HG03469 (cell line): ENCODE results near the gene AP2B1.

Source experiments
- ATAC-seq: cut with Tn5 transposase; IDR thresholded peaks from one replicate; pipeline ENCODE4 v1.9.1; 2021; ENCODE audit warnings: mild to moderate bottlenecking, moderate library complexity, moderate number of reproducible peaks; ENCODE audit not compliant: unreplicated experiment

The AP2B1 gene

DNA sequence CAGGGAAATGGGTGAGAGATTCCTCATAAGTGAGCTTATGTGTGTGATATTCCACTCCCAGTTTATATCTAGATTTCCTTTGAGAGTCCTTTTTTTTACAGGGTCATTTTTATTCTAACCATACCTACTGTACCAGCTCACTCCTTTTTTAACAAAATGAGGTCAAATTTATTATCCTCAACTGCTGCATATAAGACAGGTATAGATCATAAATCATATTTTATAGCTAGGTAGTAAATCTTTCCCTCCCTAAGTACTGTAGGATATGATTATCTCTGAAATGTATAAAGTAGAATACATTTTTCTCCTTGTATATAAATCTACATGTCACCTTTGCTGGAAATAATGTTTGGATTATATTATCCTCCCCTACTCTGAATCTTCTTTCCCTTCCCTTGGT, 31.5 kb downstream of the AP2B1 start:
- no peak for ATAC-seq

DNA sequence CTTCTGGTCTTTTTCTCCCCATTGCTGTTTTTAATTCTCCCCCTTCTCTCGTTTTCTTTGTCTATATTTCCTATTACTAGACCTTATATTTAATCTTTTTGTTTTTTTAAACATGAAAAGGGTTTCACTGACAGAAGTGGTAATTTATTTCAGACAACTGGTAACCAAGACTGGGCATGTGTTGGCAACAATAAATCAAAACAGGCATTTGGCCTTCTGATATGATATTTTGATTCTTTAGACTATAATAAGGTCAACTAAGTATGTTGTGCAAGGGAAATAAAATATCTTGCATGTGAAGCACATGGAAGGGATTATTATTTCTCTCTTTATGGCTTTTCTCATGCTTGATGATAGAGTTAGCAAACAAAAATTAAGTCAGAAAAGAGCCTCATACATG, 34.6 kb downstream of the AP2B1 start:
- ATAC-seq = no peak

DNA sequence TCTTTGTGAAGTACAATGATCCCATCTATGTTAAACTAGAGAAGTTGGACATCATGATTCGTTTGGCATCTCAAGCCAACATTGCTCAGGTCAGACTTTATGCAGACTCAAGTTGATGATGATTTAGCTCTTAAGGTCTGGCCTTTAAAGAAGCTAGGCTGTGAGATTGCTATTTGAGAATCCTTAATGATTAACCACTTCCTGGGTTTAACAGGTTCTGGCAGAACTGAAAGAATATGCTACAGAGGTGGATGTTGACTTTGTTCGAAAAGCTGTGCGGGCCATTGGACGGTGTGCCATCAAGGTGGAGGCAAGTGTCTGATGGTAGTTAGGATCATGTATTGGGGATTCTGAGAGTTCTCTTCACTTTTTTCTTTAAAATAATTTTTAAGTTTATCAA, 40.3 kb downstream of the AP2B1 start:
- no peak for ATAC-seq

DNA sequence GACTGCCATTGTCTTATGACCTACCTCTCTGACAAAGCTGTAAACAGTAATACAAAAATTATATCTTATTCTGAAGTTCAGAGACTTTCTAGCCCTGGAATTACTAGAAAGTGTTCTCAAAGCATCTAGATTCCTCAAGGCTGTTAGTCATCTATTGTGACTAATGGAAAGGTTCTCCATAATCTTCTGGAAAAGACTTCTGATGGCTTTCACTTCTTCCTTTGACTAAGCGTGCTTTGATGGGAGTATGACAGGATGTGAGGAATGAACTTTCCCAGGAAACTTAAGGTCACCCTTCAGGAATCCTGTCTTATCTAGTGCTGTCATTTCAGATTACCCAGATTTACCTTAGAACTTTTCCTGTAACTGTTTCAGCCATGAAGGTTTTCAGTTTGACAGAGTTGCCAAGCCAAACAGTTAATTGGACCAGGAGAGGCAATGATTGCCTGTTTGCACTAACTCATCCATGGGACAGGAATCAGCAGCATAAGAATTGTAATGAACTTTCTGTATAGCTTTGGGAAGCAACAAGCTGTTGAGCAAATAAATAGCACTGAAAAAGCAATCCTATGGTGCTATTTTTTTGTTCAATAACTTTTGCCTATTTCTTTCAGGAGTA, 43.5 kb downstream of the AP2B1 start:
- ATAC-seq = no peak

DNA sequence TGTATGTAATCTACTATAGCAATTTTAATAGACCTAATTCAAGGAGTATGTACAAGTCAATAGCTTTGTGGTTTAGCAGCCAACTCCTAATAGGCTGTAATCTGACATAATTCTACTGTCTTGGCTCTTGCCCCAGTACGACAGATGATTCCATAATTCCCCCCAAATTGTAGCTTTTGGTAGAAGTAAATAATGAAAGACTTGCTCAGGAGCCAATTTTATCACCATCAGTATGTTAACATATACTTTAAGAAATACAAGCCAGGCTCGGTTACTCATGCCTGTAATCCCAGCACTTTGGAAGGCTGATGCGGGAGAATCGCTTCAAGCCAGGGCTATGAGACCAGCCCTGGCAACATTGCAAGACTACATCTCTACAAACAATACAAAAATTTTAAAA, 53.9 kb downstream of the AP2B1 start:
- ATAC-seq = no peak

DNA sequence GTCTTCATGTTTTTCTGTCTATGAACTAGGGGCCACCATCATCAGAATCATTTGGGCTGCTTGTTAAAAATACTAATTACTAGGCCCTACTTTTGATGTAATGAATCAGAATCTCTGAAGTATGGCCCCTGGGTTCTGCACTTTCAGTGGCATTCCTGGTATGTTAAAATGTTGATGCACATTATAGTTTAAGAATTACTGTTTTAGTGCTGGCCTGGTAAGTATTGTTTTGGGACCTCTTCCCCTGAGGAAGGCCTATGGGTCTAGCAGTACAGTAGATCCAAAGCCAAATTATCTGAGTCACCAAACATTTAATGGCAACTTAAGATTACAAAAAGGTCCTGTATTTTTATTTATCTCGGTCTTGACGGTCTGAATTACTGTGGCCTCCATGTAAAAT, 58.8 kb downstream of the AP2B1 start:
- ATAC-seq = no peak

DNA sequence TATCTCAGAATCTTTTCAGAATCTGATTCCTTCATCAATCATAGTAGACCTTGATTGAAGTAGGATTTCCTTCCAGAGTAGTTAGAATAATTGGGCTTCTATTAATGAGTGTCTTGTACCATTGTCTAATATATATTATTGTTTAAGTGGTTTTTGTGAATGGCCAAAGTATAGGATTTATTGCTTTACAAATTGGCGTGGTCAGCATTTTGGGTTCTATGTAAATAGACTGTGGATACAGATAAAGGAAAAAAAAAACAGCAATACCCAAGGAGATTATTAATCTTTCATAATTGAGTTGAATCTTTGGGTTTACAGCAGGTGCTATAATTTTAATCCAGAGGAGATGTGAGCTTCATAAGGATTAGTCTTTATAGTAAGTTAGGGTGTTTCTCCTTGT, 64.3 kb downstream of the AP2B1 start:
- ATAC-seq = no peak

DNA sequence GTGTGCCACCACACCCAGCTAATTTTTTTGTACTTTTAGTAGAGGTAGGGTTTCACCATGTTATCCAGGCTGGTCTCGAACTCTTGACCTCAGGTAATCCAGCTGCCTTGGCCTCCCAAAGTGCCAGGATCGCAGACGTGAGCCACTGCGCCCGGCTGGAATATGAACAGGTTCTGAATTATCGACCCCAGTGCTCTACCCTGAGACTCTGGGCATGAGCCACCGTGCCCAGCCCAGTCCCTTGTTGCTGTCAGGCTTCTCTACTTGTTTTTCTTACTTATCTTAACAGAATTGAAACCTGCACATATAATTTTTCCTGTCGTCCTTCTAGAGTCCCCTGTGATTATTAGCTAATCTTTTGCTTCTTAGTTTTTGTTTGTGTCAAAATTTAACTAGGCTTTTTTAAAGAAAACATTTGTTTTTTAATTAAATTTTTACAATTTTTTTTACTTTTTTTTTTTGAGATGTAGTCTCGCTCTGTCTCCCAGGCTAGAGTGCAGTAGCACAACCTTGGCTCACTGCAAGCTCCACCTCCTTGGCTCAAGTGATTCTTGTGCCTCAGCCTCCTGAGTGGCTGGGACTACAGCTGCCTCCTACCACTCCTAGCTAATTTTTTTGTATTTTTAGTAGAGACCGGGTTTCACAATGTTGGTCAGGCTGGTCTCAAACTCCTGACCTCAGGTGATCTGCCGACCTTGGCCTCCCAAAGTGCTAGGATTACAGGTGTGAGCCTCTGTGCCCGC, 66.7 kb downstream of the AP2B1 start:
- ATAC-seq = no peak

DNA sequence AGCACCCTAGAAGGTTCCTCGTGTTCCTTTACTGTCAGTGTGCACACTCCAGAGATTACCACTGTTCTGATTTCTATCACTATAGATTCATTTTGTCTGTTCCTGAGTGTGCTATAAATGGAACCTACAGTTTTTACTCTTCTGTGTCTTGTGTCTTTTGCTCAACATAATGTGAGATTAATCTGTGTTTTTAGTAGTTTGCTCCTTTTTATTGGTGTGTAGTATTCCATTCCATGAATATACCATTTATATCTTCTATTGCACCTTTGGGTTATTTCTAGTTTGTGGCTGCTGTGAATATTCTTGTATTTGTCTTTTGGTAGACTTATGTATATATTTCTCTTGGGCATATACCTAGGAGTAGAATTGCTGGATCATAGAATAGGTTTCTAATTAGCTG, 68.2 kb downstream of the AP2B1 start:
- no peak for ATAC-seq

DNA sequence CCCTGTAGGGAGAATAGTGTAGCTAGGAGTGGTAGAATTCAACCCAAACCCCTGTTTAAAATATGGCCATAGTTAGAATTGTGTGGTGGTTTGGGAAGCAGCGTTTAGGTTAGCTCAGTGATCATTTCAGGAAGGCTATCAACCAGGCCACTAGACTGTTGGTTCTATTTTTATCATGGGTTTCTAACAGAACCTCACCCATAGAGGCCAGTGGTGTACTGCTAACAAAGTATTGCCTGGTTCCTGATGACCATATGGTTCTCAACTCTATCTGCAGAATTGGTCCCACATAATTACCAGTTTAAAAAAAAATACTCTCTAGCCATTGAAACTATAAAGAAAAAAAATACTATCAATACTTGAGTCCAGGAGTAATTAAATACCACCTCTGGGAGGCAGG, 73.8 kb downstream of the AP2B1 start:
- no peak for ATAC-seq

DNA sequence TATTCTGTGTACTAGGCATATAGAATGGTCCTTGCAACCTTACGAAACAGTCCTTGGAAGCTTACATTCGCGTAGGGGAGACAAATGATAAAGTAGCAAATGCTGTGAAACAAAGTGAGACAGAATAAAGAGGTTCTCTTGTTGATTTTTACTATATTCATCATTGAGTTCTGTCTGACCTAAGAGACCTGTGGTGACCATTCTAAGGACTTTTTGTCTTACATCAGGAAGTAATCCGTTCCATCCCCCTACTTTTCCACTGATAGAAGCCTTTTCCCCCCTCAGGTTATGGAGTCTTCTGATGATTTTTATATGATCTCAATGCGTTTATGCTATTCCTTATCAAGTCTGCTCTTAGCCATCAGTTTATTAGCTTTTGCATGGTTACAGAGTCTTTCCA, 77.6 kb downstream of the AP2B1 start:
- no peak for ATAC-seq

DNA sequence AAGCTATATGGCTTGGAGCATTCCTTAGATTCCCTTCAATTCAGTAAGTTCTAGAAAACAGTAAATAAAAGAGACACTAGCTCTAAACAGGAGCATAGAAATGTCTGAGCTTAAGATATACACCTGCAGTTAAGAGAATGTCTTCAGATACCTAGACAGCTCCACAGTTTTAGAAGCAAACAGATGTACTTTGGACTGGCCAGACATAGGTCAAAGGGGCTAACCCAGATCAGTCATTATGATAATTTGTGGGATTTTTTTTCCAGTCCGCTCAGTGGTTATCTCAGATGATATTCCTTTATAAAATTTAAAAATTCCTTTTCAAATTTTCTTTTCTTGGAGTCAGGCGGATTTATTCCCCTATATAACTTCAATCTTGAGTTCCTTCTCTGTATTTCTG, 78.5 kb downstream of the AP2B1 start:
- no peak for ATAC-seq

DNA sequence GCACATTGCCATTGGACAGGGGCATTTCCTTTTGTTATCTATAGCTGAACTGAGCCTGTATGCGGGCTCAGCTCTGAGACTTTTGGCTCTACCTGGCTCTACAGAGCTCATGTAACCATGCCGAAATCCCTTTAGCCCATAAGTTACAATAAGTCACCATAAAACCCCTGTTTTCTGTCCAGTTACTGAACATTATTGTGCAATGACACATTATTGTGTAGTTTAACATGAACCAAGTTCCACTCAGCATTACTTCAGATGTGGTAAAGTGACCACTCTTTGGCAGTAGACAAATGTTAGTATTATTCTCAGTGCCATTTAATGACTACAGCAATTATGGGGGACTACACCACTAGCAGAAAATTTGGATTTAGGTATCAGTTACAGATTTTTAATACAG, 78.9 kb downstream of the AP2B1 start:
- no peak for ATAC-seq

DNA sequence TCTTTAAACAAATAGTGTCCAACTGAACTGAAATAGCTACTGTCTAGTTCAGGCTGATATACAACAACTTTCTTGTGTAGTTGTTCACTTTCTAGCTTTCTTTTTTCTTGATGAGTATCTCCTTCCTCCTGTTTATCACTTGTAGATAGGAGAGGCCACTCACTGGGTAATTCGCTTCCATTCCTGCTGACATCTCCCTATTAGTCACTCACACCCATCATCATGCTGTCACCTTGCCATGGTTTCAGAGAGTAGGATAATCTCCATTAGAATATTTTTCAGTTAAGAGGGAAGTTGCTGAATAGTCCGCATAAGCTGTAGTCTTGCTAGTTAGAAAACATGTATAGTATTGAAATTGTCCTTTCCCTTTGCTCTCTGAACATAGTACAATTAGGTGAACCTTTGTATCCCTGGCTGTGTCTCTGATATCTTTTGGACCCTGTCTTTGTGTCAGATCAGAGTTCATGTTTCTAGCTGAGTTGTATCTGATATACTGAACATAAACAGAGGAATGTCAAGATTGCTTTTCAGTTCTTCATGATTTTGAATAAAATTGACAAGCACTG, 79.9 kb downstream of the AP2B1 start:
- no peak for ATAC-seq

DNA sequence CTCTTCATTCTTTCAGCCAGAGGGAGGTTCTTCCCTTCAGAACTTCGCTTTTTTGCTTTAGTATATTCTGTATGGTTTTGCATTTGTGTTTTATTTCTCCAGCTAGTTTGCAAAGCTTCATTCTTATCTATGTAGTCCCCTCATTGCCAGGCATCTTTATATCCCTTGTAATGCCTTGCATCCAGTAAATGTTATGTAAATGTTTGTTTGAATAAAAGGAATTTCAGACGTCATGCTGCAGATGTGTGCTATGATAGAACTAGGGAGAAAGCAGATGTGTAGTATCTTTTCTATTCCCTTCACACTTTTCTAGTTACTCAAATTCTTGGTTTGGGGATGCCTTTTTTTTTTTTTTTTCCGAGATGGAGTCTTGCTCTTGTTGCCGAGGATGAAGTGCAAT, 81.7 kb downstream of the AP2B1 start:
- no peak for ATAC-seq

DNA sequence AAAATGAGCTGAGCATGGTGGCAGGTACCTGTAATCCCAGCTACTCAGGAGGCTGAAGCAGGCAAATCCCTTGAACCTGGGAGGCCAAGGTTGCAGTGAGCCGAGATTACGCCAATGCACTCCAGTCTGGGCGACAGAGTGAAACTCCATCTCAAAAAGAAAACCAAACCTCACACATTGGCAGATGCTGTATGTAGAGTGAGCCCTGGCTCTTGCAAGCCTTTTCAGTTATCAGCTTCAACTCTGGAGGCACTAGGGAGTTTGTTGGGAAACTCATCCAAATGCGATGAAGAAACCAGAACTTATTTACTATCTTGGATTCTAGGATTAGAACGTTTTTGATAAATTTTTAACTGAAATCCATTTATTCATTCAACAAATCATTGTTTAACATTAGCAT, 87.4 kb downstream of the AP2B1 start:
- ATAC-seq = no peak

DNA sequence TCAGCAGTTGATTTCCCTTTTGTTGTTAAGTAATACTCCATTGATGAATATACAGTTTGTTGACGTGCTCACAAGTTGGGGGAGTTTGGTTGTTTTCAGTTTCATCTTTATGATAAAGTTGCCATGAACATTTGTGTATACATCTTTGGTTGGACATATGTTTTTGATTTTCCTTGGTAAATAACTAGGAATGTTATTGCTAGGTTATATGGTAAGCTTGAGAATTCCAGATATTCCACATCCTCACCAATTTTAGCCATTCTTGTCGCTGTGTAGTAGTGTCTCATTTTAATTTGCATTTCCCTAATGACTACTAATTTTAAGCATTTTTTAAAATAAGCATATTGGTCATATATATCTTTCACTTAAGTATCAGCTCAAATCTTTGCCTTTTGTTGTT, 89.3 kb downstream of the AP2B1 start:
- ATAC-seq = no peak

DNA sequence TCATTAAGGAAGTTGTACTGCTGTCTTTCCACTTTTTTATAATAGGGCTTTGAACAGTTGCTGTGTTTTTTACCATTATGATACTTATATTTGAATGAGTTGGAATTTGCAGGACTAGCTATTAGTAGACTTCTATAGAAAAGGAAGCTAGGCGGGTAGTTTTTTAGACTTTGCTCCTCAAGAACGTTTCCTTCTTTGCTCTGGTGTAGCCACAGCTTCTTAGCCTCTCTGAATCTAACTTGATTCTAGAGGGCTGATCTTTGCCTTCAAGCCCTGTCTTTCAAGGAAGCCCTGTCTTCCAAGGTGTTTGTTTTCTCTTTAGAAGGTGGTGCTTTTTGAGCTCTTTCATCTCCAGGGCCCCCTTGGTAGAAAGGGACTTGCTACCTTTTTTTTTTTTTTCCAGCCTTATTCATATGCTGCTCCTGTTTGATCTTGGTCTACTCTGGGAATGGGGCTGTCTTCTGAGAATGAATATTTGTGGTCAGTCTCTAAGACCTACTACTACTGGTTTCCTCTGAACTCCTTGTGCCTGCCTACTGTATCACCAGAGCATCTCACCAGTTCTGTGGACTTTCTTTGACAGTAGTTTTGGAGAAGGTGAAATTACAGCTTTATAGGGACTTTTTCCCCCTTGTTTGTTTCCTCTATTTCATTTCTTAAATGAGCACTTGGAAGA, 92.0 kb downstream of the AP2B1 start:
- no peak for ATAC-seq

DNA sequence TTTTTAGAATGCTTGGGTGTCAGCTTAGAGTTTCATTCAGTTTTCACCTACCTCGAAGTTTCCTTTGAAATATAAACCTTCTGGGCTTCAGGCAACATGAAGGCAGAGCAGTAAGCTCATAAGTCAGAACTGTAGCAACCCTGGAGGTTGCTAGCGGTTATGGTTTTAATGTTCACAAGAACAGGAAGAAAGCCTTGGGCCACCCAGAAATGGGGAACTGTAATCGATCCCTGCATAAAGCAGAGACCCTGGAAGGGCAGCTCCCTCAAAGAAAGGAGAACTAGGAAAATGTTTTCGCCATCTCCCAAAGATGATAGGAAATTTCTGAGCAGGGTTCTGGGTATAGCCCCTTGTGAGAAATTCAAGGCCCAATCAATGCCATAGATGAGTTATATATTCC, 96.5 kb downstream of the AP2B1 start:
- ATAC-seq = no peak

DNA sequence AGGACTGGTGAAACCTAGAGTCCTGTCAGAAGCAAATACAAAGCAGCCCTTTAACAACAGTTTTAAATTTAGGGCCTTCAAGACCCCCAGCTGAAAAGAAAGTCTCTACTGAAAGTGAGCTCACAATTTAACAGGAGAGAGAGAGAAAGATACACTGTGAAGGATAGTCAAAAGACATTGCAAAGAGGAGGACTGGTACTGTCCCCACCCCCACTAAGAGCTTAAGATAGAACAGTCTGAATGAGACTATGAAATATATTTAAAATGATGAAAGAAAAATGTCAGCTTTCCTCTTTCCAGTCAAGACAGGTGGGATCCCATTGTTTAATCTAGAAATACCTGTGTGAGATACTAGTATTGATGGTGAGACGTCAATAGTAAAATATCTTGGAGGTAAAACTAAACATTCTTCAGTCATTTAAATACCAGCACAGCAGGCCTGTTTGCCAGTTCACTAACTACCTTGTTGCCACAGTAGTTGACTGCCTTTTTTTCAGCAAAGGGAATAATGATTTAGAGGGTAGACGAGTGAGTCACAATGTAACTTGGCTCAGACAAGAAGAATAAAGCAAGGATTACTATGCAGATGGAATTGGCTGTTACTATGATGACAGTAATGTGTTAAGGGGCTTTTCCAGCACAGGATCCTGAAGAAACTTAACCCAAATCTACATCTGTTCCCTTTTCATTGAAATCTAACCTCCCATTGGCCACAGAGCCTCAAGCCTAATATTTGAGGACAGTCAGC, 97.1 kb downstream of the AP2B1 start:
- ATAC-seq = no peak

DNA sequence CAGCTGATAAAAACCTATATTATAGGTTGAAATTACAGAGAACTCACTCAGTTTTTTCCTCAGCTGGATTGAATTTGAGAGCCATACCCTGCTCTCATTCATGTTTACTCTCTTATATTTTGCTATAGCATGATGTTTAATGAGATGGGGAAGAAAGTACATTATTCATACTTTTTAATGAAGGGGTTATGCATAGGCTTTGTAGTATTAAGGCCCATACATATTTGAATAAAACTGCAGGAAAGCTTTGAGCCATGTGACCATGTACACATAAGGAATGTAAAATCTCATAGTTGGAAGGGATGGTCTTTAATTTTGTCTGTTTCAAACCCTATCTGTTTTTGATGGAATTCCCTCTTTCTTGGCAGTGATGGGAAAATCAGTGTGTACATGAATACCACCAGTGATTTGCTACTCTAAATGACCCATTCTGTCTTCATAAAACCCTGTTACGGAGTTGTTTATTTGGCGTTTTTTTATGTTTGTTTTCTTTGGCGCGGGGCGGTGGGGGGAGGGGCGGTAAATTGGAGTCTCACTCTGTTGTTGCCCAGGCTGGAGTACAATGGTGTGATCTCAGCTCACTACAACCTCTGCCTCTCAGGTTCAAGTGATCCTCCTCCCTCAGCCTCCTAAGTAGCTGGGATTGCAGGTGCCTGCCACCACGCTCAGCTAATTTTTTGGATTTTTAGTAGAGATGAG, 105.5 kb downstream of the AP2B1 start:
- ATAC-seq = no peak
